Natural killer cell (primary cell): ENCODE data around the gene SARDH. TPM values are rescaled to one million over a fixed set of nuclear protein-coding genes. Genes with fewer than 3 reads are reported as not detected.

Experiments
- ATAC-seq, 3 donors: fragments of 150-1000 bp in 2 of 3; fragments of 200-7000 bp in 1 of 3; cut with Tn5 transposase; 1 replicate in 1 of 3; 2 replicates in 2 of 3; pipeline ENCODE4 v1.10.0; 2021; ENCODE audit warnings: mild to moderate bottlenecking in 2 of 3, moderate library complexity in 2 of 3
- DNase-seq, 2 donors: peaks; one replicate each; pipeline versions ENCODE4 v3.0.0 to v3.0.0-alpha.2; 2013 to 2021; ENCODE audit warnings: mixed read lengths in 1 of 2
- H3K27ac ChIP-seq: one replicate; pipeline ENCODE4 v1.5.1; 2013; ENCODE audit warnings: mild to moderate bottlenecking, low read length
- H3K27me3 ChIP-seq: one replicate; pipeline ENCODE4 v1.6.1; 2013; ENCODE audit warnings: low read length; ENCODE audit not compliant: control insufficient read depth, insufficient read depth
- H3K36me3 ChIP-seq: one replicate; pipeline ENCODE4 v1.6.1; 2013; ENCODE audit warnings: low read length; ENCODE audit not compliant: control insufficient read depth, insufficient read depth
- H3K4me1 ChIP-seq: one replicate; pipeline ENCODE4 v1.6.1; 2013; ENCODE audit warnings: low read length; ENCODE audit not compliant: control insufficient read depth, insufficient read depth
- H3K4me3 ChIP-seq: one replicate; pipeline ENCODE4 v1.5.1; 2013; ENCODE audit warnings: low read length
- H3K9me3 ChIP-seq: one replicate; pipeline ENCODE4 v1.6.1; 2013; ENCODE audit warnings: low read length; ENCODE audit not compliant: control insufficient read depth, insufficient read depth
- H3K27ac Mint-ChIP-seq, 2 donors: one replicate each; pipeline ENCODE4 v1.8.0; 2022; ENCODE audit warnings: mild to moderate bottlenecking in 2 of 2, mixed read lengths in 2 of 2, moderate library complexity in 1 of 2
- H3K27me3 Mint-ChIP-seq, 2 donors: one replicate each; pipeline ENCODE4 v1.8.0; 2022; ENCODE audit warnings: low read depth in 2 of 2, mixed read lengths in 2 of 2
- H3K36me3 Mint-ChIP-seq: one replicate; pipeline ENCODE4 v1.8.0; 2022; ENCODE audit warnings: mixed read lengths
- H3K4me1 Mint-ChIP-seq, 2 donors: one replicate each; pipeline ENCODE4 v1.8.0; 2022; ENCODE audit warnings: mixed read lengths in 2 of 2
- H3K4me3 Mint-ChIP-seq: one replicate; pipeline ENCODE4 v1.8.0; 2022; ENCODE audit warnings: mild to moderate bottlenecking, moderate library complexity, mixed read lengths
- H3K9me3 Mint-ChIP-seq, 2 donors: one replicate each; pipeline ENCODE4 v1.8.0; 2022; ENCODE audit warnings: mixed read lengths in 2 of 2
- CTCF ChIP-seq: fragments of 200-600 bp; IDR thresholded peaks from one replicate; pipeline ENCODE4 v1.8.0; 2022; ENCODE audit warnings: antibody characterized with exemption
- WGBS: methylation state at CpG from one replicate; pipeline ENCODE4 v1.1.7; 2013; ENCODE audit warnings: missing lambda C conversion rate; ENCODE audit not compliant: insufficient coverage; 5-methylcytosine and 5-hydroxymethylcytosine counted together
- intact Hi-C: fragments of 100-400 bp; cut with micrococcal nuclease; formaldehyde crosslinking; loops from one replicate; pipeline ENCODE4 v1.14.2; 2022
- total RNA-seq, 4 donors: library from RNA; stranded (reverse); fragments of 120-200 nt in 1 of 4; gene quantifications; one replicate each; pipeline versions ENCODE4 v1.2.3 to v1.2.4, GENCODE V29; 2013 to 2022

Gene SARDH
- total RNA-seq, 3 donors from 2014 or later (not counting 1 experiment from before 2014, with no cell fraction given), result 2.2 to 6.8 (median 4.1) TPM

GRCh38 chr9:133666387-133666786, 71.8 kb downstream of the SARDH start:
- TF ChIP-seq CTCF, result no peak
- DNase-seq (no peak), ATAC-seq (no peak)
- no peak overlapping the region for H3K4me3 ChIP-seq
- H3K4me1 ChIP-seq, result no peaks in the 10 kb centered on the region
- H3K9me3 ChIP-seq, result no peaks in the 10 kb centered on the region
- Mint-ChIP-seq H3K36me3 (no peaks in the 10 kb centered on the region), H3K9me3 (no peaks in the 10 kb centered on the region), H3K27ac (no peak overlapping the region), H3K4me1 (no peaks in the 10 kb centered on the region), H3K27me3 (no peaks in the 10 kb centered on the region), H3K4me3 (no peak overlapping the region)
- 97% methylated on average over 9 of the region's 9 CpGs for WGBS
- H3K27ac ChIP-seq, result no peak overlapping the region
- no peaks in the 10 kb centered on the region for H3K27me3 ChIP-seq
- intact Hi-C loops, result no loop called here
- H3K36me3 ChIP-seq, result no peaks in the 10 kb centered on the region

GRCh38 chr9:133665535-133665934, 72.6 kb downstream of the SARDH start:
- no peak overlapping the region for H3K4me3 ChIP-seq
- no peaks in the 10 kb centered on the region for H3K4me1 ChIP-seq
- H3K4me1 Mint-ChIP-seq, result no peaks in the 10 kb centered on the region
- H3K27me3 Mint-ChIP-seq, result no peaks in the 10 kb centered on the region
- no peak for DNase-seq
- H3K4me3 Mint-ChIP-seq, result no peak overlapping the region
- no peaks in the 10 kb centered on the region for H3K9me3 ChIP-seq
- H3K27ac ChIP-seq, result no peak overlapping the region
- H3K9me3 Mint-ChIP-seq, result no peaks in the 10 kb centered on the region
- ATAC-seq, result no peak
- H3K36me3 Mint-ChIP-seq, result no peaks in the 10 kb centered on the region
- H3K27ac Mint-ChIP-seq, result no peak overlapping the region
- no peaks in the 10 kb centered on the region for H3K36me3 ChIP-seq
- WGBS, result 95% methylated on average over 12 of the region's 12 CpGs
- H3K27me3 ChIP-seq, result no peaks in the 10 kb centered on the region
- no peak for TF ChIP-seq CTCF
- intact Hi-C loops, result no loop called here

- Histone ChIP-seq H3K9me3 (no peaks in the 10 kb centered on the region), H3K4me1 (no peaks in the 10 kb centered on the region), H3K36me3 (no peaks in the 10 kb centered on the region), H3K27me3 (no peaks in the 10 kb centered on the region), H3K27ac (no peak overlapping the region), H3K4me3 (no peak overlapping the region)
- intact Hi-C loops, result no loop called here
- Mint-ChIP-seq H3K4me1 (no peaks in the 10 kb centered on the region), H3K9me3 (no peaks in the 10 kb centered on the region), H3K36me3 (no peaks in the 10 kb centered on the region), H3K4me3 (no peak overlapping the region), H3K27ac (no peak overlapping the region), H3K27me3 (peaks cover 0 to under 1% of the 10 kb centered on the region in 2 donors)
- 91% methylated on average over 13 of the region's 13 CpGs for WGBS
- no peak for ATAC-seq
- TF ChIP-seq CTCF, result no peak
- DNase-seq, result no peak
Measured at GRCh38 chr9:133665096-133665495, 73.1 kb downstream of the SARDH start.
